WTC11 (cell line): ENCODE data around the gene EXOC3L2. TPM values are rescaled to one million over a fixed set of nuclear protein-coding genes. Genes with fewer than 3 reads are reported as not detected.

Experiments used
- ATAC-seq: fragments of 200-7000 bp; cut with Tn5 transposase; 2 replicates; pipeline ENCODE4 v1.10.0; 2021; ENCODE audit warnings: mild to moderate bottlenecking, moderate library complexity
- CTCF ChIA-PET: fragments of 300-600 bp; sonication (Branson Sonifier 250); formaldehyde crosslinking; loops from one replicate; lab custom pipeline; 2021; ENCODE audit warnings: antibody characterized with exemption; lab: Charles Lee
- POLR2A ChIA-PET: fragments of 350-600 bp; sonication (Branson Sonifier 250); formaldehyde crosslinking; loops from one replicate; lab custom pipeline; 2021; ENCODE audit warnings: antibody characterized with exemption; lab: Charles Lee
- DNase-seq: peaks from one replicate; pipeline ENCODE4 v3.0.0; 2021; ENCODE audit warnings: low spot score
- H3K27ac Mint-ChIP-seq: 2 replicates; pipeline ENCODE4 v1.8.0; 2021; ENCODE audit warnings: mixed read lengths
- H3K27me3 Mint-ChIP-seq: 2 replicates; pipeline ENCODE4 v1.8.0; 2021; ENCODE audit warnings: low read depth, mild to moderate bottlenecking, moderate library complexity, mixed read lengths
- H3K36me3 Mint-ChIP-seq: 2 replicates; pipeline ENCODE4 v1.8.0; 2021; ENCODE audit warnings: mixed read lengths
- H3K4me1 Mint-ChIP-seq: 2 replicates; pipeline ENCODE4 v1.8.0; 2022; ENCODE audit warnings: mixed read lengths
- H3K4me3 Mint-ChIP-seq: 2 replicates; pipeline ENCODE4 v1.8.0; 2021; ENCODE audit warnings: mild to moderate bottlenecking, moderate library complexity, mixed read lengths
- H3K9me3 Mint-ChIP-seq: 2 replicates; pipeline ENCODE4 v1.8.0; 2021; ENCODE audit warnings: mixed read lengths
- FOXP1 ChIP-seq: sonication (generic); formaldehyde crosslinking; IDR thresholded peaks from 2 replicates; pipeline ENCODE4 v1.8.0; 2022; ENCODE audit warnings: missing genetic modification reagents, mild to moderate bottlenecking, moderate library complexity, borderline replicate concordance
- NFYB ChIP-seq: sonication (generic); formaldehyde crosslinking; conservative IDR thresholded peaks from 2 replicates; pipeline ENCODE4 v1.8.0; 2022; ENCODE audit warnings: low read depth, missing genetic modification reagents
- RELA ChIP-seq: sonication (generic); formaldehyde crosslinking; IDR thresholded peaks from 2 replicates; pipeline ENCODE4 v1.8.1; 2022; ENCODE audit warnings: missing genetic modification reagents, mild to moderate bottlenecking, borderline replicate concordance
- ZNF121 ChIP-seq: sonication (generic); formaldehyde crosslinking; IDR thresholded peaks from 2 replicates; pipeline ENCODE4 v1.8.0; 2023; ENCODE audit warnings: missing genetic modification reagents
- total RNA-seq: library from RNA; stranded (reverse); gene quantifications from 3 replicates; pipeline ENCODE4 v1.2.3, GENCODE V29; 2021
- TF ChIP-seq, protein P1 (sequence below): sonication (generic); formaldehyde crosslinking; IDR thresholded peaks from 2 replicates; pipeline ENCODE4 v1.8.1; 2023; ENCODE audit warnings: mild to moderate bottlenecking, missing genetic modification reagents, borderline replicate concordance
- TF ChIP-seq, protein P2 (sequence below): fragments of 250-450 bp; sonication (Bioruptor Pico); IDR thresholded peaks from 2 replicates; pipeline ENCODE4 v1.9.0; 2021; ENCODE audit warnings: mild to moderate bottlenecking, borderline replicate concordance
- TF ChIP-seq, protein P3 (sequence below): sonication (generic); formaldehyde crosslinking; IDR thresholded peaks from 2 replicates; pipeline ENCODE4 v1.8.0; 2022; ENCODE audit warnings: mild to moderate bottlenecking, missing genetic modification reagents

Gene EXOC3L2
- total RNA-seq, 1 experiment from 2014 or later: 2.7 TPM

DNA sequence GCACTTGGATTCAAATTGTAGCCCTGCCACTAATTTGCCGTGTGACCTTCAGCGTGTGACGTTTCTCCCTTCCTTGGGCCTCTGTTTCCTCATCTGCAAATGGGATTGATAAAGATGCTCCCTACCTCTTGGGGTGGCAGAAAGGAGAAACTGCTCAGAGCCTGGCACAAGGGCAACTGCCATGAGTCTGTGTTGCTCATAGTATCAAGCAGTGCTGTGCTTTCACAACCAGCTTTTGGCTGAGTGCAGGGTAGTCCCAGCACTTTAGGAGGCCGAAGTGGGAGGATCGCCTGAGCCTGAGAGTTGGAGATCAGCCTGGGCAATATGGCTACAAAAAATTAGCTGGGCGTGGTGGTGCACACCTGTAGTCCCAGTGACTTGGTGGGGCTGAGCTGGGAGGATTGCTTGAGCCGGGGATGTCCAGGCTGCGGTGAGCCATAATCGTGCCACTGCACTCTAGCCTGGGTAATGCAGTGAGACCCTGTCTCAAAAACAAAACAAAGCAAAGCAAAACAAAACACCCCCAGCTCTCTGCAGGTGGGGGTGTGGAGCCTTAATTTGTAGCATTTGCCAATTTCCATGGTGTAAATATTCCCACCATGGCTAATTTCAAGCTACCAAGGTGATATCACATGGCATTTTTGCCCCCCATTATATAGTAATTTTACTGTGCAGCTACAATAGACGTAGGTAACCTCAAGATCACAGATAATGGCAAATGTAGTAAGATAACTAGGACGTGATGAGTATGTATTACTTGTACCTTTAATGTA is 4.2 kb upstream of the EXOC3L2 start:
- TF ChIP-seq ZNF121 (CRISPR knock-in tag): no peak
- TF ChIP-seq, protein P1, sequence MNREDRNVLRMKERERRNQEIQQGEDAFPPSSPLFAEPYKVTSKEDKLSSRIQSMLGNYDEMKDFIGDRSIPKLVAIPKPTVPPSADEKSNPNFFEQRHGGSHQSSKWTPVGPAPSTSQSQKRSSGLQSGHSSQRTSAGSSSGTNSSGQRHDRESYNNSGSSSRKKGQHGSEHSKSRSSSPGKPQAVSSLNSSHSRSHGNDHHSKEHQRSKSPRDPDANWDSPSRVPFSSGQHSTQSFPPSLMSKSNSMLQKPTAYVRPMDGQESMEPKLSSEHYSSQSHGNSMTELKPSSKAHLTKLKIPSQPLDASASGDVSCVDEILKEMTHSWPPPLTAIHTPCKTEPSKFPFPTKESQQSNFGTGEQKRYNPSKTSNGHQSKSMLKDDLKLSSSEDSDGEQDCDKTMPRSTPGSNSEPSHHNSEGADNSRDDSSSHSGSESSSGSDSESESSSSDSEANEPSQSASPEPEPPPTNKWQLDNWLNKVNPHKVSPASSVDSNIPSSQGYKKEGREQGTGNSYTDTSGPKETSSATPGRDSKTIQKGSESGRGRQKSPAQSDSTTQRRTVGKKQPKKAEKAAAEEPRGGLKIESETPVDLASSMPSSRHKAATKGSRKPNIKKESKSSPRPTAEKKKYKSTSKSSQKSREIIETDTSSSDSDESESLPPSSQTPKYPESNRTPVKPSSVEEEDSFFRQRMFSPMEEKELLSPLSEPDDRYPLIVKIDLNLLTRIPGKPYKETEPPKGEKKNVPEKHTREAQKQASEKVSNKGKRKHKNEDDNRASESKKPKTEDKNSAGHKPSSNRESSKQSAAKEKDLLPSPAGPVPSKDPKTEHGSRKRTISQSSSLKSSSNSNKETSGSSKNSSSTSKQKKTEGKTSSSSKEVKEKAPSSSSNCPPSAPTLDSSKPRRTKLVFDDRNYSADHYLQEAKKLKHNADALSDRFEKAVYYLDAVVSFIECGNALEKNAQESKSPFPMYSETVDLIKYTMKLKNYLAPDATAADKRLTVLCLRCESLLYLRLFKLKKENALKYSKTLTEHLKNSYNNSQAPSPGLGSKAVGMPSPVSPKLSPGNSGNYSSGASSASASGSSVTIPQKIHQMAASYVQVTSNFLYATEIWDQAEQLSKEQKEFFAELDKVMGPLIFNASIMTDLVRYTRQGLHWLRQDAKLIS (CRISPR knock-in tag): no peak
- TF ChIP-seq, protein P2, sequence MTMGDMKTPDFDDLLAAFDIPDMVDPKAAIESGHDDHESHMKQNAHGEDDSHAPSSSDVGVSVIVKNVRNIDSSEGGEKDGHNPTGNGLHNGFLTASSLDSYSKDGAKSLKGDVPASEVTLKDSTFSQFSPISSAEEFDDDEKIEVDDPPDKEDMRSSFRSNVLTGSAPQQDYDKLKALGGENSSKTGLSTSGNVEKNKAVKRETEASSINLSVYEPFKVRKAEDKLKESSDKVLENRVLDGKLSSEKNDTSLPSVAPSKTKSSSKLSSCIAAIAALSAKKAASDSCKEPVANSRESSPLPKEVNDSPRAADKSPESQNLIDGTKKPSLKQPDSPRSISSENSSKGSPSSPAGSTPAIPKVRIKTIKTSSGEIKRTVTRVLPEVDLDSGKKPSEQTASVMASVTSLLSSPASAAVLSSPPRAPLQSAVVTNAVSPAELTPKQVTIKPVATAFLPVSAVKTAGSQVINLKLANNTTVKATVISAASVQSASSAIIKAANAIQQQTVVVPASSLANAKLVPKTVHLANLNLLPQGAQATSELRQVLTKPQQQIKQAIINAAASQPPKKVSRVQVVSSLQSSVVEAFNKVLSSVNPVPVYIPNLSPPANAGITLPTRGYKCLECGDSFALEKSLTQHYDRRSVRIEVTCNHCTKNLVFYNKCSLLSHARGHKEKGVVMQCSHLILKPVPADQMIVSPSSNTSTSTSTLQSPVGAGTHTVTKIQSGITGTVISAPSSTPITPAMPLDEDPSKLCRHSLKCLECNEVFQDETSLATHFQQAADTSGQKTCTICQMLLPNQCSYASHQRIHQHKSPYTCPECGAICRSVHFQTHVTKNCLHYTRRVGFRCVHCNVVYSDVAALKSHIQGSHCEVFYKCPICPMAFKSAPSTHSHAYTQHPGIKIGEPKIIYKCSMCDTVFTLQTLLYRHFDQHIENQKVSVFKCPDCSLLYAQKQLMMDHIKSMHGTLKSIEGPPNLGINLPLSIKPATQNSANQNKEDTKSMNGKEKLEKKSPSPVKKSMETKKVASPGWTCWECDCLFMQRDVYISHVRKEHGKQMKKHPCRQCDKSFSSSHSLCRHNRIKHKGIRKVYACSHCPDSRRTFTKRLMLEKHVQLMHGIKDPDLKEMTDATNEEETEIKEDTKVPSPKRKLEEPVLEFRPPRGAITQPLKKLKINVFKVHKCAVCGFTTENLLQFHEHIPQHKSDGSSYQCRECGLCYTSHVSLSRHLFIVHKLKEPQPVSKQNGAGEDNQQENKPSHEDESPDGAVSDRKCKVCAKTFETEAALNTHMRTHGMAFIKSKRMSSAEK (CRISPR knock-in tag): no peak
- TF ChIP-seq, protein P3, sequence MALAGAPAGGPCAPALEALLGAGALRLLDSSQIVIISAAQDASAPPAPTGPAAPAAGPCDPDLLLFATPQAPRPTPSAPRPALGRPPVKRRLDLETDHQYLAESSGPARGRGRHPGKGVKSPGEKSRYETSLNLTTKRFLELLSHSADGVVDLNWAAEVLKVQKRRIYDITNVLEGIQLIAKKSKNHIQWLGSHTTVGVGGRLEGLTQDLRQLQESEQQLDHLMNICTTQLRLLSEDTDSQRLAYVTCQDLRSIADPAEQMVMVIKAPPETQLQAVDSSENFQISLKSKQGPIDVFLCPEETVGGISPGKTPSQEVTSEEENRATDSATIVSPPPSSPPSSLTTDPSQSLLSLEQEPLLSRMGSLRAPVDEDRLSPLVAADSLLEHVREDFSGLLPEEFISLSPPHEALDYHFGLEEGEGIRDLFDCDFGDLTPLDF (CRISPR knock-in tag): no peak
- H3K36me3 Mint-ChIP-seq: no peaks in the 10 kb centered on the region
- H3K4me1 Mint-ChIP-seq: peaks cover 28% of the 10 kb centered on the region
- ATAC-seq: no peak
- peaks cover 33% of the 10 kb centered on the region for H3K27me3 Mint-ChIP-seq
- no peak for DNase-seq
- ChIA-PET POLR2A (no interaction called here), CTCF (interaction anchor here (0.6 to 3.7 kb wide), 24 partner anchors 11 to 483 kb away, joined by 3 to 45 read pairs (median 4); partner anchors contain the start of genes BLOC1S3 and TRAPPC6A)
- no peak overlapping the region for H3K4me3 Mint-ChIP-seq
- no peak overlapping the region for H3K27ac Mint-ChIP-seq
- H3K9me3 Mint-ChIP-seq: no peaks in the 10 kb centered on the region

DNA sequence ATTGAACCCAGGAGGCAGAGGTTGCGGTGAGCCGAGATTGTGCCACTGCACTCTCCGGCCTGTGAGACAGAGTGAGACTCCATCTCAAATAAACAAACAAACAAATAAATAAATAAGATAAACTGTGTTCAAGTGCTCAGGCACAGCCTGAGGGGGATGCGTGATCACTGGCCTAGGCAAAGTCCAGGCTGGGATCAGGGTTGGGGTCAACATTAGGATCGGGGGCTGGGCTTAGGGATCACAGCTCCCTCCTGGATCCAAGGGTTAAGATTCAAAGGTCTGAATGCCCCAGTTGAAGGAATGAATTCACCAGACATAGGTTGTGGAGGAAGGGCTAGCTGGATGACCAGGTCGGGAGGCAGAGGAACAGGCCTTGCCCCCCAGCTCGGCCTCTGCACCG is 1.9 kb upstream of the EXOC3L2 start:
- H3K9me3 Mint-ChIP-seq: no peaks in the 10 kb centered on the region
- ATAC-seq (no peak), DNase-seq (no peak)
- H3K4me3 Mint-ChIP-seq: no peak overlapping the region
- H3K27me3 Mint-ChIP-seq: peaks cover 48% of the 10 kb centered on the region
- no peak overlapping the region for H3K27ac Mint-ChIP-seq
- H3K4me1 Mint-ChIP-seq: peaks cover 13% of the 10 kb centered on the region
- ChIA-PET CTCF (interaction anchor here (1.1 to 3.7 kb wide), 7 partner anchors 22 to 232 kb away, joined by 3 to 16 read pairs (median 4); no protein-coding TSS in a partner anchor), POLR2A (interaction anchor here (0.7 kb wide), 1 partner anchor 63 kb away, joined by 3 read pairs; no protein-coding TSS in a partner anchor)
- no peak for TF ChIP-seq RELA (CRISPR knock-in tag)
- no peaks in the 10 kb centered on the region for H3K36me3 Mint-ChIP-seq

DNA sequence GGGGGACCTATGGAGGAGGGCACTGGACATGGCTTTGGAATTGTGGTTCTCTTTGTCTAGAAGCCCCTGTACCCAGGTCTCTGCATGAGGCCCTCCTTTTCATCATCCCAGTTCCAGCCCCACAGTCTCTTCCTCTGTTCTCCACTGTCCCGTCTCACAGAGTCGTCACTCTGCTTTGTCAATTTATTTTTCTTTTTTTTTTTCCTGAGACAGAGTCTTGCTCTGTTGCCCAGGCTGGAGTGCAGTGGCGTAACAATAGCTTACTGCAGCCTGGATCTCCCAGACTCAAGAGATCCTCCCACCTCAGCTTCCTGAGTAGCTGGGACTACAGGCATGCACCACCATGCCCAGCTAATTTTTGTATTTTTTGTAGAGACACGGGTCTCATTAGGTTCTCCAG is 619 bp upstream of the EXOC3L2 start:
- no peak overlapping the region for H3K4me3 Mint-ChIP-seq
- ATAC-seq (no peak), DNase-seq (no peak)
- H3K27ac Mint-ChIP-seq: no peak overlapping the region
- H3K9me3 Mint-ChIP-seq: no peaks in the 10 kb centered on the region
- ChIA-PET CTCF (interaction anchor here (0.9 to 2.1 kb wide), 5 partner anchors 24 to 158 kb away, joined by 3 to 16 read pairs (median 4); partner anchors contain the start of gene PPP1R13L), POLR2A (interaction anchor here (0.9 kb wide), 1 partner anchor 28 kb away, joined by 3 read pairs; no protein-coding TSS in a partner anchor)
- H3K27me3 Mint-ChIP-seq: peaks cover 54% of the 10 kb centered on the region
- H3K4me1 Mint-ChIP-seq: peaks cover 12% of the 10 kb centered on the region
- TF ChIP-seq ZNF121 (CRISPR knock-in tag) (peak; percentile 44; the same call in 1 of the 2 replicates), NFYB (CRISPR knock-in tag) (no peak), FOXP1 (CRISPR knock-in tag) (no peak)
- H3K36me3 Mint-ChIP-seq: no peaks in the 10 kb centered on the region
